ENCODE data around the gene RASGRF2. TPM values are rescaled to one million over a fixed set of nuclear protein-coding genes. Genes with fewer than 3 reads are reported as not detected.

The RASGRF2 gene
- total and polyA plus RNA-seq, 11 donors, result 3.6 to 16.6 (median 6.3) TPM

DNA sequence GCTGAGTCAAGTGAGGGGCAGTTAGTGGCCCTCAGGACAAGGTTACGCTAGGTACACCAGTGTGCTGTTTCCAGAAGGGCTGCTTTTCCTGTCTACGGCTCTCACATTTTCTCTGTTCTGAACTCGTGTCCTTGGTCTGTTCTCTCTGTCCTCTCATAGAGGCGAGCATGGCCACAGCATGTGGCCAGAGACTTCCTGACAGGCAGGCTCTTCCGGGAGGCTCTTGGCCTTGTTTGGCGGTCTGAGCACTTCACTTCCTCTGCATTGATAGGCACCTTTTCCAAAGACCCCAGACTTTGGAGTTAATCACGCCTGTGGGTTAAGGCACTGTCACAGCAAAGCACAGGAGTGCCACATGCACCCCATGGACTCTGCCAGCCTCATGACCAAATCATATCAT is 274.1 kb downstream of the RASGRF2 start:
- peak overlapping the region; percentile 83 to 99 (median 92) for H3K27ac ChIP-seq
- TF ChIP-seq, protein P1, sequence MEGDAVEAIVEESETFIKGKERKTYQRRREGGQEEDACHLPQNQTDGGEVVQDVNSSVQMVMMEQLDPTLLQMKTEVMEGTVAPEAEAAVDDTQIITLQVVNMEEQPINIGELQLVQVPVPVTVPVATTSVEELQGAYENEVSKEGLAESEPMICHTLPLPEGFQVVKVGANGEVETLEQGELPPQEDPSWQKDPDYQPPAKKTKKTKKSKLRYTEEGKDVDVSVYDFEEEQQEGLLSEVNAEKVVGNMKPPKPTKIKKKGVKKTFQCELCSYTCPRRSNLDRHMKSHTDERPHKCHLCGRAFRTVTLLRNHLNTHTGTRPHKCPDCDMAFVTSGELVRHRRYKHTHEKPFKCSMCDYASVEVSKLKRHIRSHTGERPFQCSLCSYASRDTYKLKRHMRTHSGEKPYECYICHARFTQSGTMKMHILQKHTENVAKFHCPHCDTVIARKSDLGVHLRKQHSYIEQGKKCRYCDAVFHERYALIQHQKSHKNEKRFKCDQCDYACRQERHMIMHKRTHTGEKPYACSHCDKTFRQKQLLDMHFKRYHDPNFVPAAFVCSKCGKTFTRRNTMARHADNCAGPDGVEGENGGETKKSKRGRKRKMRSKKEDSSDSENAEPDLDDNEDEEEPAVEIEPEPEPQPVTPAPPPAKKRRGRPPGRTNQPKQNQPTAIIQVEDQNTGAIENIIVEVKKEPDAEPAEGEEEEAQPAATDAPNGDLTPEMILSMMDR (IDR thresholded peaks at IDR 0.05), result no peak
- no peak for TF ChIP-seq POLR2A (IDR thresholded peaks at IDR 0.05)
- DNase-seq (no peak), ATAC-seq (peak in 1 of 4 donors; percentile 5)
- 39 to 48% (median 46%) methylated on average over 6 to 7 of the region's 7 CpGs for WGBS, 4 donors
- H3K9me3 ChIP-seq, result no peaks in the 10 kb centered on the region
- H3K36me3 ChIP-seq, result peaks cover 0 to under 1% (median 0%) of the 10 kb centered on the region in 9 donors
- no peaks in the 10 kb centered on the region for H3K27me3 ChIP-seq
- H3K4me1 ChIP-seq, result peaks cover 0 to 66% (median 29%) of the 10 kb centered on the region in 12 donors
- intact Hi-C loops (cut with DNase I), result loop anchor here in 1 of 10 donors (5.0 kb wide), 1 partner anchor 68 kb away; the partner anchor contains the start of gene ZCCHC9
- peak overlapping the region in 11 of 12 donors; percentile 21 to 72 (median 54) for H3K4me3 ChIP-seq

DNA sequence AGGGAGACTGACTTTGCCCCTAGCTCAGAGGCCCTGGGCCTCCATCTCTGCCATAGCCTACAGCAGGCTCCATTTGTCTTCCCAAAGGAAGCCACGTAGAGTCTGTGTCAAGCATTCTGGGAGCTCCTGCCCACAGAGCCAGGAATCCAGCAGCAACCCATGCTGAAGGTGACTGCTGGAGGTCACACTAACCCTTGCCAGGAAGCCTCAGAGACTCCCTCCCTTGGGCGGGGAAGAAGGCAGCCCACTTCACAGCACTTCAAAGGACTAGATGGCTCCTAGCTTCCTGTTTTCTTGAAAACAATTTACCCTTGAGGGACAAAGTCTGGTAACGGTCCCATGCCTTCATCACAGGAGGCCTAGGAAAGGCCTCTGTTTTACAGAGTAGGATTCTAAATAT is 274.6 kb downstream of the RASGRF2 start:
- WGBS, 4 donors, result 33 to 51% (median 35%) methylated on average over 2 to 3 of the region's 3 CpGs
- Histone ChIP-seq H3K36me3 (peaks cover 0 to 4% (median 0%) of the 10 kb centered on the region in 9 donors), H3K4me1 (peaks cover 0 to 71% (median 31%) of the 10 kb centered on the region in 12 donors), H3K4me3 (peak overlapping the region in 11 of 12 donors; percentile 21 to 72 (median 54)), H3K27me3 (no peaks in the 10 kb centered on the region), H3K27ac (peak overlapping the region; percentile 83 to 99 (median 92)), H3K9me3 (no peaks in the 10 kb centered on the region)
- DNase-seq, result peak in 4 of 5 donors; percentile 53 to 77 (median 65)
- peak; percentile 16 to 37 (median 26) for ATAC-seq
- TF ChIP-seq, protein P1 (IDR thresholded peaks at IDR 0.05), result no peak
- peak in 1 of 2 donors; percentile 21 for TF ChIP-seq POLR2A (IDR thresholded peaks at IDR 0.05)
- intact Hi-C loops (cut with DNase I), result loop anchor here in 2 of 10 donors (5.0 kb wide), 2 partner anchors 62 to 68 kb away; partner anchors contain the start of gene ZCCHC9 (in 1 of the 2)

DNA sequence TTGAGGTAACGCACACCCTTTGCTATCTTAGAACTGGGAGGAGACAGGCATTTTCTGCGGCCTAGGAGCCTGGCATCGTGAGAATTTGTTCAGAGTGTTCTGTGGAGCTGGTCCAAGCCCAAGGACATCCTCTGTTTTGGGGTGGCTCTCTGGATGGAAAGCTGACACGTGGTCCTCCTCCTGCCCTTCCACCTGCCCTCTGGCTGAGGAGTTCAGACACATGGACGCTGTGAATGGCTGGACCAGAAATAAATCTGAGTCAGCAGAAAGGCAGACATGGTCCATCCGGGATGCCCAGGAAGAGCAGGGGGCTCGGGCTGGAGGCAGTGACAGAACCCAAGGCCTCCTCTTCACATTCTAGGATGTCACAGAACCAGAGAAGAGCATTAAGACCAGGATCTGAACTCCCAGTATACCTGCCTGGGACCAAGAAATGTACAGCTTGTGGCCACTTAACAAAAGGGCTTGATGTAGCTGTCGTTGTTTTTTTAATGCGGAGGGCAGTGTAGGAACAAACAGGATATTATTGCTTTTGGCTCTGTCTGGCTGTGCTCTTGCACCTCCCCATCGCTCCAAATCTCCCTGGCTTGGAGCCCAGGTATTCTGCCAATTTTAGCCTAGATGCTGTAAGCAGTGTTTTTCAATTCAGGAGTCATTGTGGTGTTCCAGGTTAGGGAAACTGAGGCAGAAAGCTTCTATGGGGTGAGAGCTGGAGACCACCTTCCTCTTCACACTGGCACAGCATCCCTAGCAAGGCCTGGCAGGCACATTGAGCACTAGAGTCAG is 275.3 kb downstream of the RASGRF2 start:
- no peak for TF ChIP-seq POLR2A (IDR thresholded peaks at IDR 0.05)
- TF ChIP-seq, protein P1 (IDR thresholded peaks at IDR 0.05), result no peak
- Histone ChIP-seq H3K4me1 (peaks cover 0 to 78% (median 34%) of the 10 kb centered on the region in 12 donors), H3K27me3 (no peaks in the 10 kb centered on the region), H3K9me3 (no peaks in the 10 kb centered on the region), H3K4me3 (peak overlapping the region; percentile 4 to 72 (median 52)), H3K27ac (peak overlapping the region; percentile 83 to 99 (median 92)), H3K36me3 (peaks cover 0 to 8% (median 0%) of the 10 kb centered on the region in 9 donors)
- peak; percentile 52 to 62 (median 58) for ATAC-seq
- intact Hi-C loops (cut with DNase I), result loop anchor here in 1 of 10 donors (5.0 kb wide), 1 partner anchor 62 kb away; no protein-coding TSS in a partner anchor
- 30 to 35% (median 31%) methylated on average over 10 of the region's 10 CpGs for WGBS, 4 donors
- peak in 4 of 5 donors; percentile 68 to 85 (median 76) for DNase-seq

DNA sequence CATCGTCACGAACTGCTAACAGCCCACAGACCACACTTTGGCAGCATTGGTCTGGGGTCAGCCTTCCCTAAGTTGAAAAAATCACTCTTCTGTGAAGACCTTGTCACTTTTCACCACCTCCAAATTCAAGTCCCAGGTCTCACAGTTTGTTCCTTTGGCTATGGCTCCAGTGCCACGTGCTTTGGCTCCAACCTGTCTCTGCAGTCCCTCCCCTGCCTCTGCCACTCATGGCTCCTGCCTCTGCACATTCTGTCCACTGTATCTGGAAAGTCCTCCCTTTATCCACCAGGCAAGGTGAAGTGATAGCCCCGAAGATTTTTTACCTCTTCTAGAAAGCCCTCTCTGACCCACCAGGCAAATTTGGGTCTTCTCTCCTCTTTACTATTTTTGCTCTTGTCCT is 278.3 kb downstream of the RASGRF2 start:
- intact Hi-C loops (cut with DNase I), result loop anchor here in 1 of 10 donors (5.0 kb wide), 1 partner anchor 59 kb away; no protein-coding TSS in a partner anchor
- TF ChIP-seq, protein P1 (IDR thresholded peaks at IDR 0.05), result no peak
- no peak for TF ChIP-seq POLR2A (IDR thresholded peaks at IDR 0.05)
- no peaks in the 10 kb centered on the region for H3K9me3 ChIP-seq
- H3K27ac ChIP-seq, result peak overlapping the region; percentile 1 to 98 (median 86)
- H3K36me3 ChIP-seq, result peaks cover 0 to 8% (median 0%) of the 10 kb centered on the region in 9 donors
- DNase-seq (peak in 3 of 5 donors; percentile 34 to 74 (median 71)), ATAC-seq (peak; percentile 30 to 37 (median 36))
- peaks cover 0 to 87% (median 38%) of the 10 kb centered on the region in 12 donors for H3K4me1 ChIP-seq
- 53 to 65% (median 61%) methylated on average over 4 of the region's 4 CpGs for WGBS, 4 donors
- no peaks in the 10 kb centered on the region for H3K27me3 ChIP-seq
- H3K4me3 ChIP-seq, result peak overlapping the region in 6 of 12 donors; percentile 2 to 72 (median 33)
